ENCODE data around the gene CLCF1. TPM values are rescaled to one million over a fixed set of nuclear protein-coding genes. Genes with fewer than 3 reads are reported as not detected.
A peak's percentile ranks its signal among the peaks of the same experiment; 100 is the strongest.

Gene CLCF1
- total and polyA plus RNA-seq, 10 of the 15 experiments (the other 5 are each of a cell fraction or from before 2014, with no cell fraction given) = 0.16 to 2.1 (median 0.63) TPM; not detected in 1

GRCh38 chr11:67371189-67371910 lies 2.0 kb downstream of the CLCF1 start:
- in situ Hi-C loops (cut with MboI) = no loop called here
- POLR2A ChIA-PET = interaction anchor here (0.6 to 5.1 kb wide), 6 partner anchors 9 to 30 kb away, joined by 3 to 42 read pairs (median 8); partner anchors contain the start of genes POLD4 and PPP1CA
- CTCF ChIA-PET = interaction anchor here (0.6 to 26.2 kb wide), 7 partner anchors 9 to 234 kb away, joined by 3 to 1301 read pairs (median 4); partner anchors contain the start of genes CLCF1, POLD4 and RAD9A
- Histone ChIP-seq H3K9ac (ENCODE audit: control insufficient read depth, insufficient read depth, low read length) (no peak overlapping the region), H3K36me3 (ENCODE audit: control insufficient read depth in 2 of 2, insufficient read depth in 2 of 2, low read length in 1 of 2) (no peaks in the 10 kb centered on the region), H3K79me2 (ENCODE audit: control insufficient read depth, insufficient read depth, low read length) (no peaks in the 10 kb centered on the region), H2AFZ (ENCODE audit: control insufficient read depth, low read depth, low read length) (no peak overlapping the region), H3K9me3 (replicated peaks; ENCODE audit: control insufficient read depth, insufficient read depth, low read length) (no peaks in the 10 kb centered on the region), H3K4me3 (no peak overlapping the region), H3K27ac (ENCODE audit: control insufficient read depth, insufficient read depth) (no peak overlapping the region), H4K20me1 (ENCODE audit: control insufficient read depth, insufficient read depth) (peaks cover 8% of the 10 kb centered on the region; the same call in 1 of the 2 replicates), H3K27me3 (replicated peaks in 1 of 2; ENCODE audit: control insufficient read depth in 2 of 2, insufficient read depth in 2 of 2, low read length in 1 of 2) (peaks cover 2 to 9% of the 10 kb centered on the region in 2 experiments; a peak in 3 of 4 replicates), H3K4me1 (ENCODE audit: control insufficient read depth, insufficient read depth, low read length) (peaks cover 25% of the 10 kb centered on the region), H3K4me2 (ENCODE audit: control insufficient read depth, insufficient read depth) (no peak overlapping the region)
- FAIRE-seq = peak; percentile 71
- SMC1A ChIA-PET (ENCODE audit: uncharacterized antibody, unreplicated experiment) = interaction anchor here (1.0 to 21.3 kb wide), 8 partner anchors 10 to 190 kb away, joined by 3 to 646 read pairs (median 4); partner anchors contain the start of genes POLD4 and TBC1D10C
- TSS peak; percentile 50 for BruUV-seq (replicated peaks)
- ATAC-seq = peak; percentile 67
- intact Hi-C loops (cut with micrococcal nuclease; ENCODE audit: unreplicated experiment) = loop anchor here (2.0 kb wide), 1 partner anchor 15 kb away; no protein-coding TSS in a partner anchor
- 34% methylated on average over 7 of the region's 8 CpGs for WGBS (ENCODE audit: insufficient coverage, insufficient replicate concordance, low lambda C conversion rate, missing lambda C conversion rate)
- RAD21 ChIA-PET (ENCODE audit: unreplicated experiment) = interaction anchor here (1.1 to 6.5 kb wide), 3 partner anchors 11 to 25 kb away, joined by 9 to 122 read pairs (median 11); partner anchors contain the start of gene POLD4
- DNase-seq (ENCODE audit: low read depth, low spot score) = no peak
- TF ChIP-seq GABPA (IDR thresholded peaks at IDR 0.05; ENCODE audit: low read depth) (no peak), NBN (IDR thresholded peaks at IDR 0.05) (peak; percentile 83), POLR2A (IDR thresholded peaks at IDR 0.05; ENCODE audit: low read depth, low read length) (no peak), MLLT1 (IDR thresholded peaks at IDR 0.05) (0 out of 2 replicates have a peak, but pooled peaks have one; percentile 27), ETV6 (conservative IDR thresholded peaks at IDR 0.05 in 1 of 2, IDR thresholded peaks at IDR 0.05 in 1 of 2; ENCODE audit: borderline replicate concordance in 1 of 2, low read depth in 1 of 2) (no peak), PAX5 (IDR thresholded peaks at IDR 0.05; ENCODE audit: borderline replicate concordance, low read depth, low read length) (0 out of 2 replicates have a peak, but pooled peaks have one; percentile 22), ZNF207 (IDR thresholded peaks at IDR 0.05; ENCODE audit: borderline replicate concordance) (no peak), EZH2 (IDR thresholded peaks at IDR 0.05; ENCODE audit: borderline replicate concordance, control insufficient read depth, low read depth, low read length) (no peak), STAT3 (IDR thresholded peaks at IDR 0.05; ENCODE audit: low read depth, low read length) (no peak), RBBP5 (conservative IDR thresholded peaks at IDR 0.05) (no peak), BHLHE40 (IDR thresholded peaks at IDR 0.05; ENCODE audit: borderline replicate concordance in 1 of 2, low read depth in 2 of 2, low read length in 1 of 2) (no peak), ELK1 (IDR thresholded peaks at IDR 0.05; ENCODE audit: low read depth, low read length) (no peak), CBX3 (IDR thresholded peaks at IDR 0.05; ENCODE audit: borderline replicate concordance, low read depth) (no peak), SMAD1 (IDR thresholded peaks at IDR 0.05; ENCODE audit: low read depth, partially characterized antibody) (no peak), RUNX3 (IDR thresholded peaks at IDR 0.05; ENCODE audit: low read length) (no peak)
- TF ChIP-seq, protein P1, sequence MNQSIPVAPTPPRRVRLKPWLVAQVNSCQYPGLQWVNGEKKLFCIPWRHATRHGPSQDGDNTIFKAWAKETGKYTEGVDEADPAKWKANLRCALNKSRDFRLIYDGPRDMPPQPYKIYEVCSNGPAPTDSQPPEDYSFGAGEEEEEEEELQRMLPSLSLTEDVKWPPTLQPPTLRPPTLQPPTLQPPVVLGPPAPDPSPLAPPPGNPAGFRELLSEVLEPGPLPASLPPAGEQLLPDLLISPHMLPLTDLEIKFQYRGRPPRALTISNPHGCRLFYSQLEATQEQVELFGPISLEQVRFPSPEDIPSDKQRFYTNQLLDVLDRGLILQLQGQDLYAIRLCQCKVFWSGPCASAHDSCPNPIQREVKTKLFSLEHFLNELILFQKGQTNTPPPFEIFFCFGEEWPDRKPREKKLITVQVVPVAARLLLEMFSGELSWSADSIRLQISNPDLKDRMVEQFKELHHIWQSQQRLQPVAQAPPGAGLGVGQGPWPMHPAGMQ (IDR thresholded peaks at IDR 0.05; ENCODE audit: borderline replicate concordance) = no peak
- TF ChIP-seq, protein P2, sequence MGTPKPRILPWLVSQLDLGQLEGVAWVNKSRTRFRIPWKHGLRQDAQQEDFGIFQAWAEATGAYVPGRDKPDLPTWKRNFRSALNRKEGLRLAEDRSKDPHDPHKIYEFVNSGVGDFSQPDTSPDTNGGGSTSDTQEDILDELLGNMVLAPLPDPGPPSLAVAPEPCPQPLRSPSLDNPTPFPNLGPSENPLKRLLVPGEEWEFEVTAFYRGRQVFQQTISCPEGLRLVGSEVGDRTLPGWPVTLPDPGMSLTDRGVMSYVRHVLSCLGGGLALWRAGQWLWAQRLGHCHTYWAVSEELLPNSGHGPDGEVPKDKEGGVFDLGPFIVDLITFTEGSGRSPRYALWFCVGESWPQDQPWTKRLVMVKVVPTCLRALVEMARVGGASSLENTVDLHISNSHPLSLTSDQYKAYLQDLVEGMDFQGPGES (IDR thresholded peaks at IDR 0.05) = no peak
